ENCODE results near the gene TMEM132C. TPM values are rescaled to one million over a fixed set of nuclear protein-coding genes. Genes with fewer than 3 reads are reported as not detected.

Gene TMEM132C
- total RNA-seq, 1 experiment from 2014 or later: not detected

DNA sequence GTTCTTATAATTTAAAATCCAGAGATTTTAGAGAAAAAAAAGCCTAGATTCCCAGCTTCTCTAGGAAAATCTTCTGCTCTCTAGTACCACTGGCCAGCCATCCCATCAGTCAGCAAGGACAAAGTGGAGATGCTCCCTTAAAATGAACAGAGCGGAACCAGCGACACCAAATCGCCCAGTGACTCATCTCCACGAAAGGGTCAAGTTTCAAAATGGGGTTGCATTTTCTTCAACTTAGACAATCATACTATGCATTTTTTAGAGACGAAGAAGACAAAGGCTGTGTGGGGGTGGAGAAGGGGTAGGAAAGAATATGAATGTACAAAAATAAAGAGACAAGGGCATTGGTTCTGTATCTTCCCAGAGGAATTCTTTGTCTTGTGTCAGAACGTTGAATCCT, 344.8 kb downstream of the TMEM132C start:
- DNase-seq (ENCODE audit: low spot score) (no peak), ATAC-seq (no peak)
- H3K4me3 Mint-ChIP-seq: no peak overlapping the region
- H3K9me3 Mint-ChIP-seq: peaks cover 95% of the 10 kb centered on the region
- POLR2A ChIA-PET: no interaction called here
- peaks cover 23% of the 10 kb centered on the region for H3K27me3 Mint-ChIP-seq (ENCODE audit: low read depth)
- CTCF ChIA-PET: no interaction called here
- peaks cover 80% of the 10 kb centered on the region for H3K36me3 Mint-ChIP-seq
- no peak overlapping the region for H3K27ac Mint-ChIP-seq
- H3K4me1 Mint-ChIP-seq: no peaks in the 10 kb centered on the region
- no peak for TF ChIP-seq CTCF (IDR thresholded peaks at IDR 0.05)
- TF ChIP-seq TEAD1 (CRISPR knock-in tag; IDR thresholded peaks at IDR 0.05): no peak
- no peak for TF ChIP-seq USF2 (CRISPR knock-in tag; IDR thresholded peaks at IDR 0.05)
- TF ChIP-seq SMAD4 (CRISPR knock-in tag; IDR thresholded peaks at IDR 0.05): no peak
- TF ChIP-seq ERG (CRISPR knock-in tag; IDR thresholded peaks at IDR 0.05): no peak
- no peak for TF ChIP-seq GRHL2 (CRISPR knock-in tag; IDR thresholded peaks at IDR 0.05; ENCODE audit: insufficient replicate concordance, severe bottlenecking)
- no peak for TF ChIP-seq RELA (CRISPR knock-in tag; IDR thresholded peaks at IDR 0.05; ENCODE audit: borderline replicate concordance)
- TF ChIP-seq, protein P1, sequence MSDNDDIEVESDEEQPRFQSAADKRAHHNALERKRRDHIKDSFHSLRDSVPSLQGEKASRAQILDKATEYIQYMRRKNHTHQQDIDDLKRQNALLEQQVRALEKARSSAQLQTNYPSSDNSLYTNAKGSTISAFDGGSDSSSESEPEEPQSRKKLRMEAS (CRISPR knock-in tag; IDR thresholded peaks at IDR 0.05): no peak
- TF ChIP-seq, protein P2, sequence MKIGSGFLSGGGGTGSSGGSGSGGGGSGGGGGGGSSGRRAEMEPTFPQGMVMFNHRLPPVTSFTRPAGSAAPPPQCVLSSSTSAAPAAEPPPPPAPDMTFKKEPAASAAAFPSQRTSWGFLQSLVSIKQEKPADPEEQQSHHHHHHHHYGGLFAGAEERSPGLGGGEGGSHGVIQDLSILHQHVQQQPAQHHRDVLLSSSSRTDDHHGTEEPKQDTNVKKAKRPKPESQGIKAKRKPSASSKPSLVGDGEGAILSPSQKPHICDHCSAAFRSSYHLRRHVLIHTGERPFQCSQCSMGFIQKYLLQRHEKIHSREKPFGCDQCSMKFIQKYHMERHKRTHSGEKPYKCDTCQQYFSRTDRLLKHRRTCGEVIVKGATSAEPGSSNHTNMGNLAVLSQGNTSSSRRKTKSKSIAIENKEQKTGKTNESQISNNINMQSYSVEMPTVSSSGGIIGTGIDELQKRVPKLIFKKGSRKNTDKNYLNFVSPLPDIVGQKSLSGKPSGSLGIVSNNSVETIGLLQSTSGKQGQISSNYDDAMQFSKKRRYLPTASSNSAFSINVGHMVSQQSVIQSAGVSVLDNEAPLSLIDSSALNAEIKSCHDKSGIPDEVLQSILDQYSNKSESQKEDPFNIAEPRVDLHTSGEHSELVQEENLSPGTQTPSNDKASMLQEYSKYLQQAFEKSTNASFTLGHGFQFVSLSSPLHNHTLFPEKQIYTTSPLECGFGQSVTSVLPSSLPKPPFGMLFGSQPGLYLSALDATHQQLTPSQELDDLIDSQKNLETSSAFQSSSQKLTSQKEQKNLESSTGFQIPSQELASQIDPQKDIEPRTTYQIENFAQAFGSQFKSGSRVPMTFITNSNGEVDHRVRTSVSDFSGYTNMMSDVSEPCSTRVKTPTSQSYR (CRISPR knock-in tag; IDR thresholded peaks at IDR 0.05): no peak
- TF ChIP-seq, protein P3, sequence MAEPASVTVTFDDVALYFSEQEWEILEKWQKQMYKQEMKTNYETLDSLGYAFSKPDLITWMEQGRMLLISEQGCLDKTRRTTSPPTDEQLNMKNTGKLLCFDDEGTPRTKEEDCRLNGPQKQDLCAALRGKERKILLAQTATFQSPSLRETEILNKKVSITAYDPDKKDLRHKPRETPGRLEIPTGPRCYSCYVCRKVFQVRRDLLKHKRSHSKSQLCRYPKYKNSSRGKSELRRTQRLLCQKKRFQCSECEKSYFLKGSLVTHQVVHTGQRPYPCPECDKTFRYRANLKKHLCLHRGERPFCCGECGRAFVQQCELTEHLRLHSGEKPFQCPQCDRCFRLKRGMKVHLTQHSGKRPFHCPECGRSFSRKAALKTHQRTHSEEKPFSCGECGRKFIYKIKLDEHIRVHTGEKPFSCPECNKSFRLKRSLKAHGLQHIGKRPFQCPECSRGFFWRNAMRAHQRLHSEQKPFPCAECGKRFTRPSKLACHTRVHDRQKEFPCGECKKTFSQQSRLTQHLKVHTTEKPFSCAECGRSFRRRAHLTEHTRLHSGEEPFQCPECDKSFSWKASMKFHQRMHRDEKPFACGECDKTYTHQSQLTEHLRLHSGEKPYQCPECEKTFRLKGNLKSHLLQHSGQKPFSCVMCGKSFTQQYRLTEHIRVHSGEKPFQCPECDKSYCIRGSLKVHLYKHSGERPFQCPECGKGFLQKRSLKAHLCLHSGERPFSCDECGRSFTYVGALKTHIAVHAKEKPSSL (CRISPR knock-in tag; conservative IDR thresholded peaks at IDR 0.05): no peak
- TF ChIP-seq AFF4 (CRISPR knock-in tag; IDR thresholded peaks at IDR 0.05; ENCODE audit: borderline replicate concordance): no peak
- TF ChIP-seq, protein P4, sequence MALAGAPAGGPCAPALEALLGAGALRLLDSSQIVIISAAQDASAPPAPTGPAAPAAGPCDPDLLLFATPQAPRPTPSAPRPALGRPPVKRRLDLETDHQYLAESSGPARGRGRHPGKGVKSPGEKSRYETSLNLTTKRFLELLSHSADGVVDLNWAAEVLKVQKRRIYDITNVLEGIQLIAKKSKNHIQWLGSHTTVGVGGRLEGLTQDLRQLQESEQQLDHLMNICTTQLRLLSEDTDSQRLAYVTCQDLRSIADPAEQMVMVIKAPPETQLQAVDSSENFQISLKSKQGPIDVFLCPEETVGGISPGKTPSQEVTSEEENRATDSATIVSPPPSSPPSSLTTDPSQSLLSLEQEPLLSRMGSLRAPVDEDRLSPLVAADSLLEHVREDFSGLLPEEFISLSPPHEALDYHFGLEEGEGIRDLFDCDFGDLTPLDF (CRISPR knock-in tag; IDR thresholded peaks at IDR 0.05): no peak
- TF ChIP-seq ZNF219 (CRISPR knock-in tag; IDR thresholded peaks at IDR 0.05; ENCODE audit: borderline replicate concordance): no peak
- no peak for TF ChIP-seq ESRRA (CRISPR knock-in tag; IDR thresholded peaks at IDR 0.05; ENCODE audit: borderline replicate concordance)
- no peak for TF ChIP-seq NR1H2 (CRISPR knock-in tag; IDR thresholded peaks at IDR 0.05)
- TF ChIP-seq, protein P5, sequence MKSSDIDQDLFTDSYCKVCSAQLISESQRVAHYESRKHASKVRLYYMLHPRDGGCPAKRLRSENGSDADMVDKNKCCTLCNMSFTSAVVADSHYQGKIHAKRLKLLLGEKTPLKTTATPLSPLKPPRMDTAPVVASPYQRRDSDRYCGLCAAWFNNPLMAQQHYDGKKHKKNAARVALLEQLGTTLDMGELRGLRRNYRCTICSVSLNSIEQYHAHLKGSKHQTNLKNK (CRISPR knock-in tag; IDR thresholded peaks at IDR 0.05): no peak
- no peak for TF ChIP-seq GABPB1 (CRISPR knock-in tag; IDR thresholded peaks at IDR 0.05)
- no peak for TF ChIP-seq AR (CRISPR knock-in tag; IDR thresholded peaks at IDR 0.05)

Measured in WTC11 (cell line).